T-helper 17 cell (primary cell): ENCODE measurements around the gene TTC7B. TPM values are rescaled to one million over a fixed set of nuclear protein-coding genes. Genes with fewer than 3 reads are reported as not detected.

Experiments
- ATAC-seq: fragments of 150-1000 bp; cut with Tn5 transposase; 2 replicates; pipeline ENCODE4 v1.10.0; 2021; ENCODE audit warnings: mild to moderate bottlenecking, moderate library complexity
- DNase-seq, 3 donors: peaks; one replicate each; pipeline versions ENCODE4 v3.0.0 to v3.0.0-alpha.2; 2020 to 2021
- H3K9me3 ChIP-seq: one replicate; pipeline ENCODE4 v1.7.0; 2013; ENCODE audit warnings: low read length, mild to moderate bottlenecking; ENCODE audit not compliant: control insufficient read depth, poor library complexity, severe bottlenecking
- H3K27ac Mint-ChIP-seq: one replicate; pipeline ENCODE4 v1.8.0; 2022; ENCODE audit warnings: mild to moderate bottlenecking, moderate library complexity, mixed read lengths
- H3K27me3 Mint-ChIP-seq: one replicate; pipeline ENCODE4 v1.8.0; 2022; ENCODE audit warnings: mixed read lengths
- H3K36me3 Mint-ChIP-seq: one replicate; pipeline ENCODE4 v1.8.0; 2022; ENCODE audit warnings: low read depth, mixed read lengths
- H3K4me1 Mint-ChIP-seq: one replicate; pipeline ENCODE4 v1.8.0; 2022; ENCODE audit warnings: mild to moderate bottlenecking, mixed read lengths
- H3K4me3 Mint-ChIP-seq: one replicate; pipeline ENCODE4 v1.8.0; 2022; ENCODE audit warnings: mild to moderate bottlenecking, moderate library complexity, mixed read lengths
- total RNA-seq, 4 donors: library from RNA in 2 of 4; stranded (reverse) in 2 of 4; gene quantifications; one replicate each; pipeline ENCODE4 v1.2.3 and lab custom pipeline; 2022 to 2026

The TTC7B gene
- total RNA-seq, 2 donors from 2014 or later, result 2.5 to 28.3 TPM

GRCh38 chr14:90579088-90579487 is 237.1 kb downstream of the TTC7B start:
- H3K27ac Mint-ChIP-seq, result no peak overlapping the region
- no peak overlapping the region for H3K4me3 Mint-ChIP-seq
- DNase-seq, result no peak
- H3K9me3 ChIP-seq, result no peaks in the 10 kb centered on the region
- H3K36me3 Mint-ChIP-seq, result no peaks in the 10 kb centered on the region
- peaks cover 6% of the 10 kb centered on the region for H3K4me1 Mint-ChIP-seq
- ATAC-seq, result no peak
- peaks cover 11% of the 10 kb centered on the region for H3K27me3 Mint-ChIP-seq

GRCh38 chr14:90578283-90578985 is 237.8 kb downstream of the TTC7B start:
- ATAC-seq (no peak), DNase-seq (no peak)
- Mint-ChIP-seq H3K36me3 (no peaks in the 10 kb centered on the region), H3K27ac (no peak overlapping the region), H3K4me1 (peaks cover 6% of the 10 kb centered on the region), H3K4me3 (no peak overlapping the region), H3K27me3 (peaks cover 12% of the 10 kb centered on the region)
- no peaks in the 10 kb centered on the region for H3K9me3 ChIP-seq

- ATAC-seq (no peak), DNase-seq (no peak)
- H3K4me3 Mint-ChIP-seq, result no peak overlapping the region
- H3K36me3 Mint-ChIP-seq, result no peaks in the 10 kb centered on the region
- no peak overlapping the region for H3K27ac Mint-ChIP-seq
- peaks cover 6% of the 10 kb centered on the region for H3K4me1 Mint-ChIP-seq
- no peaks in the 10 kb centered on the region for H3K9me3 ChIP-seq
- H3K27me3 Mint-ChIP-seq, result peaks cover 12% of the 10 kb centered on the region
Measured at GRCh38 chr14:90577661-90578282, 238.5 kb downstream of the TTC7B start.

GRCh38 chr14:90576981-90577660 is 239.1 kb downstream of the TTC7B start:
- DNase-seq (no peak), ATAC-seq (no peak)
- Mint-ChIP-seq H3K27ac (no peak overlapping the region), H3K4me1 (peaks cover 6% of the 10 kb centered on the region), H3K27me3 (peaks cover 12% of the 10 kb centered on the region), H3K36me3 (no peaks in the 10 kb centered on the region), H3K4me3 (no peak overlapping the region)
- no peaks in the 10 kb centered on the region for H3K9me3 ChIP-seq

- no peaks in the 10 kb centered on the region for H3K36me3 Mint-ChIP-seq
- H3K4me3 Mint-ChIP-seq, result no peak overlapping the region
- DNase-seq (no peak), ATAC-seq (no peak)
- peaks cover 12% of the 10 kb centered on the region for H3K27me3 Mint-ChIP-seq
- no peaks in the 10 kb centered on the region for H3K9me3 ChIP-seq
- H3K27ac Mint-ChIP-seq, result no peak overlapping the region
- peaks cover 6% of the 10 kb centered on the region for H3K4me1 Mint-ChIP-seq
Measured at GRCh38 chr14:90576581-90576980, 239.6 kb downstream of the TTC7B start.

- no peak for ATAC-seq
- peaks cover 6% of the 10 kb centered on the region for H3K4me1 Mint-ChIP-seq
Measured at GRCh38 chr14:90575781-90576180, 240.4 kb downstream of the TTC7B start.

GRCh38 chr14:90575336-90575735 is 240.9 kb downstream of the TTC7B start:
- Mint-ChIP-seq H3K4me3 (no peak overlapping the region), H3K27me3 (peaks cover 12% of the 10 kb centered on the region), H3K27ac (peak overlapping the region; percentile 53), H3K4me1 (peaks cover 6% of the 10 kb centered on the region), H3K36me3 (no peaks in the 10 kb centered on the region)
- no peak for DNase-seq
- no peaks in the 10 kb centered on the region for H3K9me3 ChIP-seq
- no peak for ATAC-seq

More at GRCh38 chr14:90575781-90576180, 240.4 kb downstream of the TTC7B start:
- H3K27ac Mint-ChIP-seq, result no peak overlapping the region
- H3K36me3 Mint-ChIP-seq, result no peaks in the 10 kb centered on the region
- H3K9me3 ChIP-seq, result no peaks in the 10 kb centered on the region
- no peak overlapping the region for H3K4me3 Mint-ChIP-seq
- H3K27me3 Mint-ChIP-seq, result peaks cover 12% of the 10 kb centered on the region
- no peak for DNase-seq

GRCh38 chr14:90574188-90575131 is 241.8 kb downstream of the TTC7B start:
- Mint-ChIP-seq H3K4me3 (no peak overlapping the region), H3K27me3 (peaks cover 12% of the 10 kb centered on the region), H3K36me3 (no peaks in the 10 kb centered on the region), H3K27ac (peak overlapping the region; percentile 53), H3K4me1 (peaks cover 6% of the 10 kb centered on the region)
- no peaks in the 10 kb centered on the region for H3K9me3 ChIP-seq
- ATAC-seq (no peak), DNase-seq (no peak)

GRCh38 chr14:90573385-90574105 is 242.7 kb downstream of the TTC7B start:
- no peaks in the 10 kb centered on the region for H3K36me3 Mint-ChIP-seq
- DNase-seq (no peak), ATAC-seq (no peak)
- no peaks in the 10 kb centered on the region for H3K9me3 ChIP-seq
- no peak overlapping the region for H3K4me3 Mint-ChIP-seq
- peaks cover 12% of the 10 kb centered on the region for H3K27me3 Mint-ChIP-seq
- H3K27ac Mint-ChIP-seq, result no peak overlapping the region
- peaks cover 5% of the 10 kb centered on the region for H3K4me1 Mint-ChIP-seq

GRCh38 chr14:90572441-90573150 is 243.6 kb downstream of the TTC7B start:
- DNase-seq (no peak), ATAC-seq (no peak)
- H3K9me3 ChIP-seq, result no peaks in the 10 kb centered on the region
- peaks cover 7% of the 10 kb centered on the region for H3K4me1 Mint-ChIP-seq
- no peak overlapping the region for H3K27ac Mint-ChIP-seq
- no peak overlapping the region for H3K4me3 Mint-ChIP-seq
- H3K36me3 Mint-ChIP-seq, result no peaks in the 10 kb centered on the region
- peaks cover 12% of the 10 kb centered on the region for H3K27me3 Mint-ChIP-seq

- ATAC-seq, result no peak
- Mint-ChIP-seq H3K4me3 (no peak overlapping the region), H3K27me3 (peaks cover 12% of the 10 kb centered on the region), H3K27ac (no peak overlapping the region), H3K36me3 (no peaks in the 10 kb centered on the region), H3K4me1 (peaks cover 7% of the 10 kb centered on the region)
- DNase-seq, result no peak
- H3K9me3 ChIP-seq, result no peaks in the 10 kb centered on the region
Measured at GRCh38 chr14:90571149-90571947, 244.9 kb downstream of the TTC7B start.
